SK-N-SH (cell line): Measurements from ENCODE around the gene XG.

ENCODE experiments used
- EP300 ChIP-seq, 2 experiments: IDR thresholded peaks; 2 replicates each; pipeline versions ENCODE4 v1.4.0 to v1.6.1; 2012; ENCODE audit warnings: borderline replicate concordance in 1 of 2, low read depth in 1 of 2, low read length in 1 of 2
- FOXJ3 ChIP-seq: sonication (generic); formaldehyde crosslinking; IDR thresholded peaks from 2 replicates; pipeline ENCODE4 v1.5.1; 2020; ENCODE audit warnings: mild to moderate bottlenecking, missing genetic modification reagents
- MEF2A ChIP-seq: IDR thresholded peaks from 2 replicates; pipeline ENCODE4 v1.4.0; 2012; ENCODE audit warnings: low read depth, borderline replicate concordance
- POLR2AphosphoS5 ChIP-seq: IDR thresholded peaks from 2 replicates; pipeline ENCODE4 v1.6.1; 2012; ENCODE audit warnings: low read depth, low read length
- TAF1 ChIP-seq: IDR thresholded peaks from 2 replicates; pipeline ENCODE4 v1.6.1; 2012; ENCODE audit warnings: low read depth, mild to moderate bottlenecking, low read length, moderate library complexity, borderline replicate concordance
- TCF12 ChIP-seq: IDR thresholded peaks from 2 replicates; pipeline ENCODE4 v1.4.0; 2012
- USF2 ChIP-seq: fragments of 150-350 bp; IDR thresholded peaks from 2 replicates; pipeline ENCODE4 v1.6.1; 2017; ENCODE audit warnings: antibody characterized with exemption, low read length, low read depth, borderline replicate concordance
- YY1 ChIP-seq: IDR thresholded peaks from 2 replicates; pipeline ENCODE4 v1.4.0; 2012; ENCODE audit warnings: low read depth, mild to moderate bottlenecking
- TF ChIP-seq, protein P1 (sequence below): fragments of 200-600 bp; sonication (generic); IDR thresholded peaks from 2 replicates; pipeline ENCODE4 v1.6.1; 2017; ENCODE audit warnings: antibody characterized with exemption, mild to moderate bottlenecking, moderate library complexity

- TF ChIP-seq MEF2A = no peak
- TF ChIP-seq, protein P1, sequence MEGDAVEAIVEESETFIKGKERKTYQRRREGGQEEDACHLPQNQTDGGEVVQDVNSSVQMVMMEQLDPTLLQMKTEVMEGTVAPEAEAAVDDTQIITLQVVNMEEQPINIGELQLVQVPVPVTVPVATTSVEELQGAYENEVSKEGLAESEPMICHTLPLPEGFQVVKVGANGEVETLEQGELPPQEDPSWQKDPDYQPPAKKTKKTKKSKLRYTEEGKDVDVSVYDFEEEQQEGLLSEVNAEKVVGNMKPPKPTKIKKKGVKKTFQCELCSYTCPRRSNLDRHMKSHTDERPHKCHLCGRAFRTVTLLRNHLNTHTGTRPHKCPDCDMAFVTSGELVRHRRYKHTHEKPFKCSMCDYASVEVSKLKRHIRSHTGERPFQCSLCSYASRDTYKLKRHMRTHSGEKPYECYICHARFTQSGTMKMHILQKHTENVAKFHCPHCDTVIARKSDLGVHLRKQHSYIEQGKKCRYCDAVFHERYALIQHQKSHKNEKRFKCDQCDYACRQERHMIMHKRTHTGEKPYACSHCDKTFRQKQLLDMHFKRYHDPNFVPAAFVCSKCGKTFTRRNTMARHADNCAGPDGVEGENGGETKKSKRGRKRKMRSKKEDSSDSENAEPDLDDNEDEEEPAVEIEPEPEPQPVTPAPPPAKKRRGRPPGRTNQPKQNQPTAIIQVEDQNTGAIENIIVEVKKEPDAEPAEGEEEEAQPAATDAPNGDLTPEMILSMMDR = no peak
- TF ChIP-seq EP300 (IDR thresholded peaks at IDR 0.05; ENCODE audit: borderline replicate concordance in 1 of 2, low read depth in 1 of 2, low read length in 1 of 2) = no peak
- TF ChIP-seq TAF1 = no peak
- TF ChIP-seq POLR2AphosphoS5 = no peak
- TF ChIP-seq USF2 = no peak
- TF ChIP-seq YY1 = no peak
- no peak for TF ChIP-seq TCF12
- TF ChIP-seq FOXJ3 (CRISPR knock-in tag) = no peak
Observed at GRCh38 chrX:2708592-2709188, 43.1 kb upstream of the XG start.
